CD4-positive, alpha-beta T cell treated with Interleukin-21 for 1 hour (primary cell): Measurements from ENCODE around the gene WWOX.

Source experiments
- DNase-seq: peaks from one replicate; pipeline ENCODE4 v3.0.0-alpha.2; 2020

The WWOX gene

GRCh38 chr16:78407191-78407590 lies 307.7 kb downstream of the WWOX start:
- DNase-seq = no peak

GRCh38 chr16:78413651-78414050 lies 314.2 kb downstream of the WWOX start:
- DNase-seq = no peak

- DNase-seq = no peak
These were observed 315.6 kb downstream of the WWOX start for GRCh38 chr16:78415013-78415412.

GRCh38 chr16:78415669-78416068 lies 316.2 kb downstream of the WWOX start:
- no peak for DNase-seq

- no peak for DNase-seq
These were observed 316.9 kb downstream of the WWOX start for GRCh38 chr16:78416400-78416799.

GRCh38 chr16:78421181-78421708 lies 321.8 kb downstream of the WWOX start:
- DNase-seq = no peak

- no peak for DNase-seq
These were observed 325.8 kb downstream of the WWOX start for GRCh38 chr16:78425281-78425680.

GRCh38 chr16:78425891-78426510 lies 326.5 kb downstream of the WWOX start:
- DNase-seq = no peak

- DNase-seq = no peak
These were observed 328.7 kb downstream of the WWOX start for GRCh38 chr16:78428193-78428592.

GRCh38 chr16:78430281-78430680 lies 330.8 kb downstream of the WWOX start:
- no peak for DNase-seq

- DNase-seq = no peak
These were observed 331.7 kb downstream of the WWOX start for GRCh38 chr16:78431004-78431670.

GRCh38 chr16:78431701-78432100 lies 332.2 kb downstream of the WWOX start:
- no peak for DNase-seq

- no peak for DNase-seq
These were observed 333.0 kb downstream of the WWOX start for GRCh38 chr16:78432451-78432850.

GRCh38 chr16:78433116-78433515 lies 333.7 kb downstream of the WWOX start:
- no peak for DNase-seq

GRCh38 chr16:78434401-78434800 lies 334.9 kb downstream of the WWOX start:
- no peak for DNase-seq

GRCh38 chr16:78435260-78435659 lies 335.8 kb downstream of the WWOX start:
- no peak for DNase-seq

GRCh38 chr16:78436023-78436422 lies 336.6 kb downstream of the WWOX start:
- DNase-seq = no peak

- no peak for DNase-seq
These were observed 337.4 kb downstream of the WWOX start for GRCh38 chr16:78436846-78437245.

- DNase-seq = peak; percentile 31
These were observed 338.0 kb downstream of the WWOX start for GRCh38 chr16:78437352-78437968.

GRCh38 chr16:78438219-78438618 lies 338.8 kb downstream of the WWOX start:
- no peak for DNase-seq

GRCh38 chr16:78438632-78439031 lies 339.2 kb downstream of the WWOX start:
- no peak for DNase-seq

GRCh38 chr16:78439646-78440045 lies 340.2 kb downstream of the WWOX start:
- DNase-seq = no peak

GRCh38 chr16:78441298-78441697 lies 341.8 kb downstream of the WWOX start:
- no peak for DNase-seq
